Mucosa of gallbladder (tissue), 1 donor: ENCODE results near the gene CSNK1E. TPM values are rescaled to one million over a fixed set of nuclear protein-coding genes. Genes with fewer than 3 reads are reported as not detected.

Source experiments
- DNase-seq: peaks from one replicate; pipeline ENCODE4 v3.0.0-alpha.2; 2020; ENCODE audit warnings: low spot score
- total RNA-seq: library from RNA; stranded (reverse); gene quantifications from one replicate; pipeline ENCODE4 v1.2.1, GENCODE V29; 2021
- donor health status: DM: no; HTN: no; CAD: no.

Gene CSNK1E
- total RNA-seq, 1 donor from 2014 or later, result 131 TPM

DNA sequence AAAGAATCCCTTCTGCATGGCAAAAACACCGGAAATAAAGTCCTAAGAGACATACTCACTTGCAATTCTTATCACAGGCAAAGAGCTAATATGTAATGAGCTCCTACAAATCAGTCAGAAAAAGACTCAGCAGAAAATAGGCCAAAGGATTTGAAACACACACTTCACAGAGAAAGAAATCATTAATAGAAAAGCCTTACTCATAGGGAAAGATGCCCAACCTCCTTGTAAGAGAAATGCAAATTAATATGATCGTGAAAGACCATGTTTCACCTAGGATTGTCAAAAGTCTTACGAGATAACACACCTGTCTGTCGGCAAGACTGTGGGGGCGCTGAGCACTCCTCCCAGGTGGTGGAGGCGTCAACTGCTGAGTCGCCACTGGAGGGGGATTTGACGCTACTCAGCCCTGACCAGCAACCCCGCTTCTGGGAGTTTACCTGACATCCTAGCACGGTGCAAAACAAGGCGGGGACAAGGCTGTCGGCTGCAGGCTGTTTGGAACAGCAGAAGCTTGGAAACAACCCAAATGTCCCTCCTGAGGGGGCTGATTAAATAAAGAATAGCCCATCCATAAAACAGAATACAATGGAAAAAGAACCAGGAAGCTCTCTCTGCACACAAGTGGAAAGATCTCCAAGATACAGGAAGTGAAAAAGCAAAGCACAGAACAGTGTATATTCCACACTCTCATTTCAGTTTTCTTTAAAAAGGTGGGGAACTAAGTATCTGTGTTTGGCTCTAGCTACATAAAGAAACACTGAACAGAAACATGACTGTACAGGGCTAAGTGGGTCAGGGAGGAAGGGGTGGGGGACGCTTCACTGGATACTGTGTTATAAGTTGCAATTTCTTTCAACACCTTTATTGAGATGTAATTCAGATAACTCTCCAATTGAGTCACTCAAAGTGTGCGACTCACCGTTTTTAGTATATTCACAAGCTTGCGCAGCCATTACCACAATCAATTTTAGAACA, 11.5 kb downstream of the CSNK1E start:
- no peak for DNase-seq

DNA sequence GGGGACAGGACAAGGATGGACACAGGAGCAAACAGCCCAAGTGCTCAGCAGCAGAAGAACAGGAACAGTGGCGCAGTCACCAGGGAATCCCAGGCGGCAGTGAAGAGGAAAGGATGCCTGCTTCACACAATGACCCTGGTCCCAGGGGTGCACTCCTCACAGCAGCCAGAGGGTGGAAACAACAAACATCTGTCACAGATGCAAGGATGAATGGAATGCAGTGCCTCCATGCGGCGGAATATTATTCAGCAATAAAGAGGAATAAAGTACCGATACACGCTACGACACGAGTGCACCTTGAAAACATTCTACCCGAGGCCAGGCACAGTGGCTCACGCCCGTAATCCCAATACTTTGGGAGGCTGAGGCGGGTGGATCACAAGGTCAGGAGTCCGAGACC, 12.7 kb downstream of the CSNK1E start:
- no peak for DNase-seq

DNA sequence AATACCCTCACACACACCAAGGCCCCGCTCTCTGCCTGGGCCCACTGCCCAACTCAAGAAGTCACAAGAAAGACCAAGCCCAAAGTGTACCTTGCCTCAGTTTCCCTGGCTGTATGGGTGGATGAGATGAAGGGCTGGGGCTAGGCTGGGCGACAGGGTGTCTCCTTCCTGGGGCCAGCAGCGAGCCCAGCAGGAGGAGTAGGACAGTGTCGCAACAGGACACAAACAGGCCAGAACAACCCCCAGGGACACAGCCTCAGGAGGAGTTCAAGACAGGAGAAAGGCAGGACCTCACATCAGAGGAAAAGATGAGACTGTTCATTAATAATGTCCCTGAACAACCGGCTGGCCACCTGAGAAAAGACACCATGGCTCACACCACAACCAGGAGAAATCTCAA, 13.3 kb downstream of the CSNK1E start:
- no peak for DNase-seq

DNA sequence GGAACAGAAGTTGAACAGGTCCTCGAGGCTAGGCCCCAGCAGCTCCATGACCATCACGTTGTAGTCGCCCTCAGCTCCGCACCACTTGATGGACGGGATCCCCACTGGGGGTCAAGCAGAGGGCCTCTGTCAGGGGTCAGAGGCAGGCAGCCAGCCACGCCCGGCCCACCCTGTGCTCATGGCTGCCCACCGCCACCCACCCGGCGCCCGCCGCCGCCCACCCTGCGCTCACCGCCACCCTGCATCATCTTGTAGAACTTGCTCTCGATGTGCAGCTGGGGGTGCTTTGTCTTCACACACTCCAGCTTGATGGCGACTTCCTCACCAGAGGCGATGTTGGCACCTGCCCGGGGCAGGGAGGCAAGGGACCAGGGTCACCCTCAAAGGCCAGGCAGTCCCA, 14.3 kb downstream of the CSNK1E start:
- DNase-seq, result no peak

DNA sequence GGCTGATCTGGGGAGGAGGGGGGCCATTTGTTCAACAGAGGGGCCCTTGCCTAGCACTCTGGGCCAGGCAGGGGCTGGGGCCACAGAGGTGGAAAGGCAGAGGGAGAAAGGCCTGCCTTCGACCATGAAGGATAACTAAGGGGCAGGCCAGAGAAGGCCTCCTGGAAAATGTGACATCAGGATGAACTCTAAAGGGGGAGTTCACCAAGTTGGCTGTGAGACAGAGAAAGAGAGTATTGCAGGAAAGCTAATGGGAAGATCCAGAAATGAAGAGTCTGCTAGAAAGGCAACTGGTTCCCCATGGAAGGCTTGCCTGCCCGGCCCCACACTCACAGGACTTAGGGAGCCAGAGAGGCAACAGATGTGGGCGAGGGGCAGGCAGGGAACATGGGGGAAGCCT, 16.3 kb downstream of the CSNK1E start:
- no peak for DNase-seq

DNA sequence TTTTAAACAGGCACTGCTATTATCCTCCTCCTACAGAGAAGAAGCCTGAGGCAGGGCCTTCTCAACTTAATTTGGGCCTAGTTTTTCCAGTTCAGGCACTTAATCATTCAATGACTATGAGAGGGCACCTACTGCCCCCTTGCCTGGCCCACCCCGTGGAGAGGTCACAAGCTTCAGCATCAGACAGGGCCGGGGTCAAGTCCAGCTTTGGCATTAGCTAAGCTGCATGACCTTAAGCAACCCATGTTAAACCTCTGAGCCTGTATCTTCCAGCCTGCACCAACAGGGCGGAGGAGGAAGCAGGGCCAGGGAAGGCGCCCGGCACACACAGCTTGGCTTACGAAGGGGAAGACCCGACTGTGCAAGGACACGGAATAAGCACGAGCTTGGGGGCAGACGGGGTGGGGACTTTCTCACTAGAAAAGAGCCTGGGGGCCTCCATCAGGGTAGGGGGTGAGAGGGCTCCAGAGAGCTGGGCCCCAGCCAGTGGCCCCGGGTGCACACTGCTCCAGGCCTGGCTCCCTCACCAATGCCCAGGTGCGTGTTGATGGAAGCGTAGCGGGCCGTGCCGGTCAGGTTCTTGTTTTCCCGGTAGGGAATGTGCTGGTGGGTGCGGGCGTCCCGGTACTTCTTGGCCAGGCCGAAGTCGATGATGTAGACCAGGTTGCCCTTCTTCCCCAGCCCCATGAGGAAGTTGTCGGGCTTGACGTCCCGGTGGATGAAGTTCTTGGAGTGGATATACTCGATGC, 16.9 kb downstream of the CSNK1E start:
- DNase-seq, result no peak

DNA sequence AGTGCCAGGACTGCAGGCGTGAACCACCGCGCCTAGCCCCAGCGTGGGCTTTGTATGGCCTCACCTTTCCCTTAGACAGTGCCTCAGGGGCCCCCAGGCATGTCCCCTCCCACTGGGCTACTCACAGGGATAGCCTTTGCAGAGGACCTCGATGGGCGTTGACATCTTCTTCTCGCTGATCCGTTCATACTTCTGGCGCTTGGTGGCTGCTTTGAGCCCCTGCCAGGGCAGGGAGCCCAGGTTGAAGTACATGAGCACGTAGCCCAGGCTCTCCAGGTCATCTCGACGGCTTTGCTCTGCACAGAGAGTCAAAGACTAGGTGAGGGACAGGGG, 17.5 kb downstream of the CSNK1E start:
- DNase-seq, result no peak

DNA sequence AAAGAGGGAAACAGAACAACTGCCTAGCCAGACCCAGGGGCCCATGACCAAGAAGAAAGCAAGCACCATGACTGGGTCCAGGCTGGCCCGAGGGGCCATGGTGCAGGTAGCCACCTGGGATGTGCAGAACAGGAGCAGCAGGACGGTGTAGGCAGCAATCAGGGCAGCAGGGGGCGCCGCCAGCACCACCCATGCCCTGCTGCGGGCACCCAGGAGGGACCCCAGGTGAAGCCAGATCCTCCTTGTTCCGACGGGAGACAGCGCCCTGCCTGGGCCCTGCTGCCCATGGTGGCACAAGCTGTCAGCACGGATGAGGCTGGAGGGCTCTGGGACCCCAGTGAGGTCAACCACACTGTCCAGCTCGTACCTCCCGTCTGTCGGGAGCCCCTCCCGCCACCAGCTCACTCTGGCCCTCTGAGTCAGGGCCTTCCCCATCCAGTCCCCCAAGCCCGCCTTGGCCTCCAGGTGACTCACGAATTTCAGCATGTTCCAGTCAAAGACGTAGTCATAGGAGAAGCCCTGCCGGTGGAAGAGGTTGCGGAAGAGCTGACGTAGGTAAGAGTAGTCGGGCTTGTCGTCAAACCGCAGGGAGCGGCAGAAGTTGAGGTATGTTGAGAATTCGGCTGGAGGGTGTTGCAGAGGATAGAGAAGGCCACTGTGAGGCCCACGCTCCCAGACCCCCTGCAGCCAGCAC, 18.8 kb downstream of the CSNK1E start:
- DNase-seq, result no peak

DNA sequence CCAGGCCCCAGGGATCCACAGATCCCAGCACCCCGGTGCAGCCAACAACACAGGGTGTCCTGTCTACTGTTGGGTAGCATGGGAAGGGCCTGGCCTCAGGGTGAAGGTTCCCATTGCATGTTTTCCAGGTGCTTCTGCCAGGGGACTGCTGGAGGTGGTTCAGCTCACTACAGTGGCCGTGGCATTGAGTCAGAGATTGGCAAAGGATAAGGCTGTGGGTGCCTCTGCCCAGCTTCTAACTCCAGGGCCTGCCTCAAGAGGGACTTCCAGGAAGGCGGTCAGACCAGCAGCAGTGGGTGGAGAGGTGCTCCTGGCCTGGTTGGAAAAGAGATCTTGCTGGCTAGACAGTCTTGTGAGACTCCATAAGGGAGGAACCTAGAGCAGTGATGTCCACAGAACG, 20.9 kb downstream of the CSNK1E start:
- DNase-seq, result no peak

DNA sequence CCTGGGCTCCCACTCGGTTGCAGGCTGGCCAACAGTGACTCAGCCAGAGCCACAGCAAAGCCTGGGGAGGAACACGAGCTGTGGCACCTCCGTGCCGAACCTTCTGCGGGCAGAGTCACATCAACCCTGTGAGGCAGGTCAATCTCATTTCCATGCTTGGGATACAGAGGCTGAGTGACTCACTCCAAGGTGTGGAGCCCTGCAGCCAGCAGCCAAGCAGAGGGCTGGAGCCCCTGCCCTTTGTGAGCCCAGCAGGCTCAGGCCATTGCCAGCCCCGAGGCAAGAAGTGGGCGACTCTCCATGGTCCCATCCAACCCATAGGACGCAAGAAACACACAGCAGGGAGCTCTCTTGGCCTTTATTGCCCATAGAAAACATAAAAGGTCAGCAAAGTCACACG, 21.4 kb downstream of the CSNK1E start:
- no peak for DNase-seq

DNA sequence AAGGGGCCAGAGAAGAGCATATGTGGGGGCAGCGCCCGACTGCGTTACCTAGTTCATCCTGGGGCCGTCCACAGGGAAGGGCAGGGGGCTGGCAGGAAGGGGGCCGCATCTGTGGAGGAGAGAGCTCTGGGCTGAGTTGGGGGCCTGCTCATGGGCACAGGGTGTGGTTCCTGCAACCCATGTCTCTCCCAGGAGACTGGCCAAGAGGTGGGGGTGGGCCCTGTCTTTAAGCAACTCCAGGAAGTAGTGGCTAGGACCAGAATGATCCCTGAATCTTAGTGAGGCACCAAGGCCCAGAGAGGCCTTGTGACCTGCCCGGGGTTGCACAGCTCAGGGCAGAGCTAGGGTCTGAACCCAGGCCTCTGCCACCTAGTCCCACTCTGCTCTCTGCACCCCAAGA, 21.9 kb downstream of the CSNK1E start:
- no peak for DNase-seq

DNA sequence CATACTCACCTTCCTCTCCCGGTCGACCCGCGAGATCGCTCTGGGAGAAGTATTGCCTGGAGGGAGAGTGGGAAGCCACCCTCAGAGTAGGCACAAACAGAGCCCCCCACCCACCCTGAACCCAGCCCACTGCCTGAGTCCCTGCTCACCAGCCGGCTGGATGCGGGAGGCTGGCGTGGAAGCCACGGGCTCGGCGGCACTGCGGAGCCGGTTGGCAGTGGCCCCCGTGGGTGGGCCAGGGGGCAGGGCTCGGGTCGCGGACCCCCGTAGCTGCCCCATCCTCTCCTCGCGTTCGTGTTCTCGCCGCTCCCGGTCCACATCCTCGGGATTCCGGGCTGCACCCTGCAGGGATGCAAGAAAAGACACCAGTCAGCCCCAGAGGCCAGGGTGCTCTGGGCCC, 23.0 kb downstream of the CSNK1E start:
- DNase-seq, result no peak

DNA sequence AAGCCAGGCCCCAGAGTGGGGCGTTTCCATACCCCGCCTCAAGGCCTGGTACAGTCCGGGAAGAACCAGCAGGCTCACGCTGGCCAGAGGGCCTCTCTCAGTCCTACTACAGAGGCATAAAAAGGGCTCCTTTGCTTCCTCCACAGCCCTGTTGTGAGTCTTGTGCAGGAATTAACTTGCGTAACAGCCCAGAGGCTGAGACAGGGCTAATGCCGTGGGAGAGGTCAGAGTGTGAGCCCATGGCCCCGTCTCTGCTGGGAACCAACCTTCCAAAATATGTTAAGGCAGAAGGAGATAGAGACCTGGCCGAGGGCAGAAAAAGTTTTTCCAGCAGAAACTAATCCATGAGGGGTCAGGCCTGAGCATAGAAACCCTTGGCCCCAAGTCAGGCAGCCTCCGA, 24.5 kb downstream of the CSNK1E start:
- no peak for DNase-seq

DNA sequence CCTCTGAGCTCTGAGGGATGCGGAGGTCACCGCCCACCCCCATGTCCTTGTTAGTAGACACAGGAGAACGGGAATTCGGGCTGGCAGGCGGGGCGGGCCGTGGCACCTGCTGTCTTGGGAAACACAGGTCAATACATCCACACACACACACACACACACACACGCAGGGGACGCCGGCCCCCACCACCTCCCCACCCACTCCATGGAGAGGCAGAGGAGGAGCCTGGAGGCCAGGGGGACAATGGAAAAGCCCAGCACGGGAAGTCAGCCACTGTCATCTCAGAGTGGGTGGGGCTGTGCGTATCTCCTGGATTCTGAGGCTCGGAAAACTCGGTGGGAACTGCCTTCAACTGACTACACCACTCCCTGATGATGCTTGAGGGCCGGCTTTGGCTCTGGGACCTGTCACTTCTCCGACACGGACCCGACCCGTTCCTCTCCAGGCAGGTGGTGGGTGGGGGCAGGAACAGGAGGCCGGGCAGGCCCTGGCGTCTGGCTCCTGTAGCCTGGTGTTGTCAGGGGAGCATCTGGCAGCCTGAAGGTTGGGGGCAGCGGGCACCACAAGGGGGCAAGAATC, 25.9 kb downstream of the CSNK1E start:
- no peak for DNase-seq

DNA sequence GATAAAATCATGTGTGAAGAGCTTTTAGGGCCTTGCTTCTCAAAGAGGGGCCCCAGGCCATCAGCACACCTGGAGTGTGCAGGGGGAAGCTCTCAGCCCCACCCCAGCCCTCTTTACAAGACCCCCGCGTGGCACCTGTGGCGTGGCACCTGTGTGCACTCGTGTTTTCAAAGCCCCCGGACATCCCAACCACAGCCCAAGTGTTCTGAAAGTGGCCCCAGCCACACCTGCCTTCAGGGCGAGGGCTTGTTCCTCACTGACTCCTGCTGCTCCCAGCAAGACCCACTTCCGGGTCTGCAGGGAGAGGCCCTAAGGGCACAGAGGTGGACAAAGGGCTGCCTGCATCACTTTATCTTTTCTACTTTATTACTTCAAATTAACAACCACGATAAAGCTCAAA, 26.9 kb downstream of the CSNK1E start:
- no peak for DNase-seq

DNA sequence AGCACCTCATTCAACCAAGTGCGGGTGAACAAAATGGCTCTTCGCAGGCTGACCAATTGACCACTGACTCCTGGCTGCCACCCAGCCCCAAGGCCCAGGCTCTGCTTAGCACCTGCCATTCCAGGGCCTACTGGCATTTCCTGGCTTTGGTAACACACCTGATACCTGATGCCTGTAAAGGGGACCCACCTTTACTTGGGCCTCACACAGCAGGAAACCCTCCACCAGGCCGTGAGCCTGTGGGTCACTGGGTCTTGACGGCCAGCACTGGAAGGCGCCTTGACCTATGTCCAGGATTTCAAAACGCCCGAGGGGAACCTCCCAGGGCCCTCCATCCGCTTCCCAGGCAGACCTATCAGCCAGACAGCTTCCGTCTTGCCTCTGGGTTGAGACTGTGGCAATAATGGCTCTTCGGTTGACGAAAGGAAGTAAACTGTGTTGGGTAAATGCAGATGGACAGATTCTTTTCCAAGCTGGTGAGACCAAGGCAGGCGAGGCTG, 27.6 kb downstream of the CSNK1E start:
- DNase-seq, result no peak

DNA sequence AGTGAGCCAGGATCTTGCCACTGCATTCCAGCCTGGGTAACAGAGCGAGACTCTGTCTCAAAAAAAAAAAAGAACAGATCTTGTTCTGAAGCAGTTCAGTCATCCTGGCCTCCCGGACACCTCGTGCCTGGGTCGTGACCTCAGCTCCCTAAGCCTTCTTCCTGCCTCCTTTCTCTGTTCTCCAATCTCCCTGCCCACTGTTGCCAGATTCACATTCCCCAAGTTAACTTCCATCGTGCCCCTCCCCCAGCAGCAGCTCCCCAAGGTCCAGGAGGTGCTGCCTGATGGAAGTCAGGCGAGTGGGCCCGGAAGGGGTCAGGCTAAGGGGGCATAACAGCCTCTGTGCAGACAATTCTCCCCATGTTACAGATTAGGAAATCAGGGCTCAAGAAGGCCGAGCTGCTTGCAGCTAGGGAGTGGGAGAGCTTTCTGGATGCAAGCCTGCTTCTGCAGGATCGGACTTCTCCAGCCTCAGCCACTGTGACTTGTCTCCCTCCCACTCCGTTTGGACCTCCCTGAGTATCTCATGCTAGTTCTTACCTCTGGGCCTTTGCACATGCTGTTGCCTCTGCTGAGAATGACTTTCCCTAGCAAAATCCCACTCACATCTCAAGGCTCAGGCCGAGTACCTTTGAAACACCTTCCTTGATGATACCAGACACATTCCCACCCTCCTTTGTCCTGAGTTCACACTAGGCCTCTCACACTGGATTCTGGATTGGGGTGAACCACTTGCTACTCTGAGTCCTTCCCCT, 30.1 kb downstream of the CSNK1E start:
- DNase-seq, result no peak

DNA sequence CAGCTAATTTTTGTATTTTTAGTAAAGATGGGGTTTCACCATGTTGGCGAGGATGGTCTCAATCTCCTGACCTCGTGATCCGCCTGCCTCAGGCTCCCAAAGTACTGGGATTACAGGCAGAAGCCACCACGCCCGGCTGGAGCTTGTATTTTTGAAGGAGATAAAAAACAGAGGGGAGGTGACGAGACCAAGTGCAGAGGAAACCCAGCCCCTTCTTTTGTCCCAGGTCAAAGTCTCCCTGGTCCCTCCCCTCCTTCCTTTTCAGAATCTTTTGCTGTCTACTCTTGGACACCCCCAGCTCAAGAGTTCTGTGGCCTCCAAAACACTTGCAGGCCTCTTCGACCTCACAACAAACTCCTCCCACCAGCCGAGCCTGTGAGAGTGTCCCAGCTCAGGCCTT, 32.2 kb downstream of the CSNK1E start:
- no peak for DNase-seq

DNA sequence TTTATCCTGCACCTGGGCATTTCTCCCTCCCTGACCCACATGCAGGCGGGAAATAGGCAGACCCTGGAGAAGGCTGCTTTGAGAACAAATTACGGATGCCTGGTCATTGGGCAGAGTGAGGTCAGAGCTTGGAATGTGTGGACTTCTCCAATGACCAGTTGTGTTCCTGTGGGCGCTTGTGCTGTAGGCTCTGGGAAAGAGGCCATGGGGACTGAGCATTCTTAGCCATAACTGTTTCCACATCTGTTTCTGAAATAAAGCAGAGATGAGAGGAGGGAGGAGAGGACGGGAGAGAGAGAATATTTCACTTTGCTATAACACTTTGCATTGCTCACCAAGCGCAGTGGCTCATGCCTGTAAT, 33.2 kb downstream of the CSNK1E start:
- DNase-seq, result peak; percentile 75

DNA sequence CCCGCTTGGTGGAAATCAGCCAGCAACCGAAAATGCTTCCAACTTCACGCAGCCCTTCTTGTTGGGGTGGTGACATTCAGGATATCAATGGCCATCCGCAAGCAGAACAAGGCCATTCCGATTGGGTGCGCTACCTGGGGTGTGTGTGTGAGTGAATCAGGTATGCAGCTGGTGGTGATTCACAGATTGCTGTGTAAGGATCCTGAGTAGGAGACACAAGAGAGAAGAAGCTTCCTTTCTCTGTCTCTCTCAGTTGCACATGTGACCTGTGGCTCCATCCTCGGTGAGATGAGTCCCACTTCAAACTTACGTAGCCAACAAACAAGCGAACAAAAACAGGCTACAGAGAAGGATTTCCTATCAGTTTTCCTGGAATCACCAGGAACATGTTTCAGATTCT, 34.8 kb downstream of the CSNK1E start:
- no peak for DNase-seq

DNA sequence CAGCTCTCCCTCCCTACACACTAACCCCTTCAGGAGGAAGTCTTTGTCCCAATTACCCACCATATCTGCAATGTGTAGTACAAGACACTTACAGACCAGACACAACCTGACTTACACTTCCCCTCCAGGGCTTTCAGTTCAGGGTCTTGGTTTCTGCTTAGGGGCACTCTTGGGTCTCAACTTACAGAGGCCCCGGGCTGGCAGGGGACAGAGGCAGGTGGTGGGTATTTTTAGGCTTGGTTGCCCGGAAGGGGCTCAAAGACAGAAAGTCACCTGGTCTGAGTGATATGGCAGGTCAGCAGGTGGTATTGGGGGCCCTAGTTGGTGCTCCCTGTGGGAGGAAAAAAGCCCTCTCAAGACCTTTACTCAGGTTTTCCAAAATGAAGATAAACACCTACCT, 41.1 kb downstream of the CSNK1E start:
- no peak for DNase-seq
